ENCODE data around the gene ECE1.
"Not testable (repeated sequence)": the region's sequence is repeated elsewhere in the genome, so short reads cannot be mapped to it uniquely, and the experiment has no call there.

GRCh38 chr1:21285386-21285785 is 4.9 kb downstream of the ECE1 start:
- not testable (repeated sequence) for TF ChIP-seq YY1 (IDR thresholded peaks at IDR 0.05; ENCODE audit: insufficient read depth, insufficient read length); ZNF274 (IDR thresholded peaks at IDR 0.05; ENCODE audit: low read depth, low read length)

All from NT2/D1 (cell line).